Measurements from ENCODE around the gene ZNF133. TPM values are rescaled to one million over a fixed set of nuclear protein-coding genes. Genes with fewer than 3 reads are reported as not detected.

ZNF133 gene
- total RNA-seq, 1 experiment from 2014 or later: 9.3 TPM

- Histone ChIP-seq H3K4me1 (ENCODE audit: insufficient read depth, low read length, poor library complexity, severe bottlenecking) (no peaks in the 10 kb centered on the region), H3K9me3 (ENCODE audit: low read depth, low read length, poor library complexity, severe bottlenecking) (no peaks in the 10 kb centered on the region), H3K27me3 (replicated peaks; ENCODE audit: insufficient read depth, low read depth, low read length, poor library complexity) (no peaks in the 10 kb centered on the region), H3K36me3 (ENCODE audit: insufficient read depth, low read length, poor library complexity, severe bottlenecking) (no peaks in the 10 kb centered on the region), H3K27ac (ENCODE audit: low read depth, low read length, poor library complexity, severe bottlenecking) (no peak overlapping the region), H3K4me3 (ENCODE audit: low read depth, low read length, poor library complexity, severe bottlenecking) (no peak overlapping the region)
- DNase-seq (ENCODE audit: low spot score): peak; percentile 21
- intact Hi-C loops (cut with micrococcal nuclease; ENCODE audit: unreplicated experiment): no loop called here
- CTCF ChIA-PET: no interaction called here
- POLR2A ChIA-PET (ENCODE audit: low non-redundant PET): no interaction called here
- no peak for TF ChIP-seq EZH2 (IDR thresholded peaks at IDR 0.05; ENCODE audit: borderline replicate concordance, low read depth, low read length, poor library complexity, severe bottlenecking)
- TF ChIP-seq CTCF (conservative IDR thresholded peaks at IDR 0.05; ENCODE audit: low read depth, low read length): peak; percentile 36; the same call in 1 of the 2 replicates
- BruUV-seq (replicated peaks): no TSS peak
Observed at GRCh38 chr20:18304618-18305017, 16.3 kb downstream of the ZNF133 start.

GRCh38 chr20:18307301-18307700 is 19.0 kb downstream of the ZNF133 start:
- intact Hi-C loops (cut with micrococcal nuclease; ENCODE audit: unreplicated experiment): no loop called here

GRCh38 chr20:18310051-18310450 is 21.7 kb downstream of the ZNF133 start:
- Histone ChIP-seq H3K4me1 (ENCODE audit: insufficient read depth, low read length, poor library complexity, severe bottlenecking) (no peaks in the 10 kb centered on the region), H3K9me3 (ENCODE audit: low read depth, low read length, poor library complexity, severe bottlenecking) (no peaks in the 10 kb centered on the region), H3K36me3 (ENCODE audit: insufficient read depth, low read length, poor library complexity, severe bottlenecking) (no peaks in the 10 kb centered on the region), H3K4me3 (ENCODE audit: low read depth, low read length, poor library complexity, severe bottlenecking) (no peak overlapping the region), H3K27ac (ENCODE audit: low read depth, low read length, poor library complexity, severe bottlenecking) (no peak overlapping the region), H3K27me3 (replicated peaks; ENCODE audit: insufficient read depth, low read depth, low read length, poor library complexity) (no peaks in the 10 kb centered on the region)
- ChIA-PET POLR2A (ENCODE audit: low non-redundant PET) (no interaction called here), CTCF (no interaction called here)
- TF ChIP-seq EZH2 (IDR thresholded peaks at IDR 0.05; ENCODE audit: borderline replicate concordance, low read depth, low read length, poor library complexity, severe bottlenecking): no peak
- TF ChIP-seq CTCF (conservative IDR thresholded peaks at IDR 0.05; ENCODE audit: low read depth, low read length): no peak
- no peak for DNase-seq (ENCODE audit: low spot score)
- no TSS peak for BruUV-seq (replicated peaks)
- intact Hi-C loops (cut with micrococcal nuclease; ENCODE audit: unreplicated experiment): no loop called here

More at GRCh38 chr20:18307301-18307700, 19.0 kb downstream of the ZNF133 start:
- DNase-seq (ENCODE audit: low spot score): no peak
- no peaks in the 10 kb centered on the region for H3K36me3 ChIP-seq (ENCODE audit: insufficient read depth, low read length, poor library complexity, severe bottlenecking)
- POLR2A ChIA-PET (ENCODE audit: low non-redundant PET): no interaction called here
- CTCF ChIA-PET: no interaction called here
- no peak overlapping the region for H3K27ac ChIP-seq (ENCODE audit: low read depth, low read length, poor library complexity, severe bottlenecking)
- H3K4me1 ChIP-seq (ENCODE audit: insufficient read depth, low read length, poor library complexity, severe bottlenecking): no peaks in the 10 kb centered on the region
- TF ChIP-seq CTCF (conservative IDR thresholded peaks at IDR 0.05; ENCODE audit: low read depth, low read length) (no peak), EZH2 (IDR thresholded peaks at IDR 0.05; ENCODE audit: borderline replicate concordance, low read depth, low read length, poor library complexity, severe bottlenecking) (no peak)
- H3K4me3 ChIP-seq (ENCODE audit: low read depth, low read length, poor library complexity, severe bottlenecking): no peak overlapping the region
- no peaks in the 10 kb centered on the region for H3K27me3 ChIP-seq (replicated peaks; ENCODE audit: insufficient read depth, low read depth, low read length, poor library complexity)
- H3K9me3 ChIP-seq (ENCODE audit: low read depth, low read length, poor library complexity, severe bottlenecking): no peaks in the 10 kb centered on the region
- BruUV-seq (replicated peaks): no TSS peak
